Activated CD8-positive, alpha-beta memory T cell treated with anti-CD3 and anti-CD28 coated beads, Interleukin-2, amount 50 U/mL, for 1 hour (primary cell): Measurements from ENCODE around the gene ETV6.
"Not testable (repeated sequence)": the region's sequence is repeated elsewhere in the genome, so short reads cannot be mapped to it uniquely, and the experiment has no call there.

Experiments used
- DNase-seq: peaks from one replicate; pipeline ENCODE4 v3.0.0-alpha.2; 2020; ENCODE audit errors: extremely low read depth

The ETV6 gene

GRCh38 chr12:11884706-11885105 is 235.2 kb downstream of the ETV6 start:
- DNase-seq = no peak

DNA sequence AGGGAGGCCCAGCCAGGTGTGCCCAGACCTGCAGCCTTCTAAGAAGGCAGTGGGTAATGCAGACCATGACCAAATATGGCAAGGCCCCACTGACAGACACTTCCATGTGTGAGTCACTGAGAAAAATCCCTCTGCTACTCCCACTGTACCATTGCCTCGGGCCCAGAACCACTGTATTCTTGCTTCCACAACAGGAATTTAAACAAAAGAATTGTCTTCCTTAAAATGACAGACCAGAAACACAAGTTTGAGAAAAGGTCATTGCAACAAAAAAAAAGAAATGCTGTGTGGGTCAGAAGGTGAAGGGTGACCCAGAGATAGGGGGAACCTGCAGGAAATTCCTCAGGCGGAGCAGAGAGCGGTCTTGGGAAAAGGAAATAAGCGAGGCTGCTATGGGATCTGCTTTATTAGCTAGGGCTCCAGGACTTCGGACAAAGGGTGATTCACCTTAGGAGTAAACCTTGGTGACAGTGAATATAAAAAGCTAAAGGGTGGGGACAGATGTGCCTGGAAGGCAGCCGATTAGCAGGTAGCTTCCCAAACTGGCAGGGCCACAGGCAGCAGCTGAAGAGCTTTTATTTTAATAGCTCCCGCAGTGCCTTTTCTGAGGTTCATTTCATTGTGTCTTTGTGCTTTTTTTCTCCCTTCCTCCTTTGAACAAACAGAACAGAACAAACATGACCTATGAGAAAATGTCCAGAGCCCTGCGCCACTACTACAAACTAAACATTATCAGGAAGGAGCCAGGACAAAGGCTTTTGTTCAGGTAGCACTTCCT is 236.0 kb downstream of the ETV6 start:
- no peak for DNase-seq

DNA sequence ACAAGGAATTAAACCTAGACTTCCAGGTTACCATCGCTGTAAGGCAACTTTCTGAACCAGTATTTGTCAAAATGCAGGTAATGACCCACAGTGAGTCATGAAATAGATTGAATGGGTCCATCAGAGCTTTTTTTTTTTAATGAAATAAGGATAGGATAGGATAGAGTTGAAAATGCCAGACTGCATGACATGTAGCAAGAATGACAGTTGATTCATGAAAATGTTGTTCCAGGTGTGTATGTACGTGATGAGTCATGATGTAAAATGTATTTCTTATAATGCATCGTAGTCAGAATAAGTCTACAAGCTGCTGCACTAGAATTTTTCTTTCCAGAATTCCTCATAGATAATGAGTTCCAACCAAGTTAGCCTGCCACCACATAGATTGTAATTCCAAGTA is 236.9 kb downstream of the ETV6 start:
- no peak for DNase-seq

DNA sequence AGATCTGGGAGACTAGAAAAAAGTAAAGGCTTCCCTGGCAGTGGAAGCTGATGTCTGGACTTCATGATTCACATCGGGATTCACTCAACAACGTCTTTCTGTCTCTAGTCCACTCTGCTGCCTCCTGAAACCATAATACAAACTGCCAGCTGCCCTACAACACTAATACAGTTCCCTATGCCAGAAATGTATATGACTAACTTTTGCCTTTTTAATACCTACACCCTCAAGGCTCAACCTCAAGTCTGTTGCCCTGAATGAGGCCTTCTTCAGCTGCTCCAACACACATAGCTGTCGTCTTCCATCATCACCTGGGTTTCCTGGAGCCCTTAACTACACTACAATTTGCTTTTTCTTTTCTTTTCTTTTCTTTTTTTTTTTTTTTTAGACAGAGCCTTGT is 238.6 kb downstream of the ETV6 start:
- no peak for DNase-seq

DNA sequence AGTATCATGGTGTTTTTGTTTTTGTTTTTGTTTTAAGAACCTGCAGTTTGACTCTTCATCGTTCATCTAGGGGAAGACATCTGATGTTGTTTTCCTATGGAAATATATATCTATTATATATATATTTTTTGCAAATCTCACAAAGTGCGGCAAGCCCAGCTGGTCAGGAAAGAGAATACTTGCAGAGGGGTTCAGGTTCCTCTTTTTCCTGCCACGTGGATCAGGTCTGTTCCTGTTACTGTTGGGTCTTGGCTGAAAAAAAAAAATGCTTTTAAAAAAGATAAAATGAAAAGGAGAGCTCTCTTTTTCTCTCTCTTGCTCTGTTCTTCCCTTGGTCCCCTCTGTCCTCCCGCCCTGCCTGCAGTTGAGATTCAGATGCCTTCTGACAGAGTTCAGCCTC is 241.9 kb downstream of the ETV6 start:
- DNase-seq = no peak

DNA sequence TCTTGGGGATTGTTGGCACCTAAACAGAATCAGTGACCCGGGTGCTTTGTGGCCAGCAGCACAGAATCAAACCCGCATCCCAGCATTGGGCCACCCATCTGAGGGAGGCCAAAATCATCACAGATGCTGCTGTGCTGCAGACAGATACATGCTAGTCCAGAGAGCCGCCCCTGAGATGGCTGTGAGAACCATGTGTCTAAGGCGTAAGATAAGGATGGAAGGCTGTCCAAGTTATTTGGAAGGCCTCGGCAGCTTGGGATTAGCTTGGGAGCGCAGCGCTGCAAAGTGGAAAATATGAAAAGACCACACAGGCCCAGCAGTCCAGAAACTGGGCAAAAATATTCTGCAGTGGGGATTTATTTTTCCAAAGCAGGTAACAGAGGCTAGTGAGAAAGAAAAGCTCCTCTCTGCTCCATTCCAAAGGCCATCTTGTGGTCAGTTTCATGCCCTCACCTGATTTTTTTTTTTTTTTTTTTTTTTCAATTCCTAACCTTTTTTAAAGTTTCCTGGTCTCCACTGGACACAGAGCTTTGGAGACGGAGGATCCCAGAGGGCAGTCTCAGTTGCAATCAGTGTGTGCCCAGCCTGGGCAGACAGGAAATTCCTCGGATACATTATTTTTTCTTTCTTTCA is 242.4 kb downstream of the ETV6 start:
- DNase-seq = no peak

DNA sequence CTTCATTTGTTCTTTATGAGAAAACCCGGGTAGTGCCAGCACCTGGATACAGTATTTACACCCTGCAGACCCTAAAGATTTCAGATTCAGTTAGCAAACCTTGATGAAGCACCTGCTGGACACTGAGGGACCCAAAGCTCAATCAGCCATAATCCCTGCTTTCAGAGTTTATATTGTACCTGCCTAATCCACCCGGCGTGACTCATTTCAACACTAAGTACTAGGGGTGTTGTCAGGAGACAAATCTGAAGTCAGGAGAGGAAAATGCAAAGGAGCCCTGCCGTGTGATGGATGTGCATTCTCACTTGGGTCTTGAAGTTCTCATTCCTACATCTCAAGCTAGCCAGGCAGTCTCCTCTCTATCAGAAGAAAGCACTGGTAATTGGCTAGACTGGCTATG is 244.5 kb downstream of the ETV6 start:
- no peak for DNase-seq

DNA sequence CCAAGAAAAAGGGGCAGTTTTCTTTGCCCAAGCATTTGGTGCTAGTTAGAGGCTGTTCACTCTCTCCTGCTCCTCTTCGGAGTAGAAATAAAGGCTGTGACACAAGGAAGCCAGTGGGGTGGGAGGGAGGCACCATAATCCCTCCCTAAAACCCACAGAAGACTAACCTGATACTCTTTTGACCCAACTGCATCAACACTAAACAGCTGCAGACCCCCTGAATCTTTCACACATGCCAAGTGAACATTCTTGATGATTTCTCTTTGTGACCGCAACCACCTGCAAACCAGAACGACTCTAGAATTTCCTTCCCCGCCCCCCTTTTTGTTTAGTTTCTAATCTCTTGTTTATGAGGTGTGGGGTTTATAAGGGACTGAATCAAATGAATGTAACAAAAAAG is 245.4 kb downstream of the ETV6 start:
- no peak for DNase-seq

GRCh38 chr12:11895421-11896078 is 246.1 kb downstream of the ETV6 start:
- no peak for DNase-seq

DNA sequence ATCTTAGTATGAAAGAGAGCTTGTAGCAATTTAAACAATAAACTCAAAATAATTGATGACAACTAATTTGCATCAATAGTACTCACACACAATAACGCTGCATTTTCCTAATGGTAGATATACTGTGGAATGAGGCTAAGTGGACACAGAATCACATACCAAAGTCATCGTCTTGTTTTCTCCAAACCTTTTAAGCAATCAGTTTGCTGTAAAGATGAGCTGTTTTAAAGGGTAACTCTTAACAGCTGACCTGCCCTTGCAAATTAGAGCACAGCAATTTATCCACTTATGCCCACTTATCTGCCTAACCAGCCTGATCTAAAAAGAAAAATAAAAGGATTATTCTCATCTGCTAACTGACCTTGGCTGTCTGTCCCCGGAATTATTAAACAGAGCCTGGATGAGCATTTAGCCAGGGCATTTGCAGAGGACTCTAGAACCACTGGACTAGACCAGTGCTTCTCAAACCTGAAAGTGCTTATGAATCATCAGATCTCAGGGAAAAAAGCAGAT is 247.0 kb downstream of the ETV6 start:
- no peak for DNase-seq

DNA sequence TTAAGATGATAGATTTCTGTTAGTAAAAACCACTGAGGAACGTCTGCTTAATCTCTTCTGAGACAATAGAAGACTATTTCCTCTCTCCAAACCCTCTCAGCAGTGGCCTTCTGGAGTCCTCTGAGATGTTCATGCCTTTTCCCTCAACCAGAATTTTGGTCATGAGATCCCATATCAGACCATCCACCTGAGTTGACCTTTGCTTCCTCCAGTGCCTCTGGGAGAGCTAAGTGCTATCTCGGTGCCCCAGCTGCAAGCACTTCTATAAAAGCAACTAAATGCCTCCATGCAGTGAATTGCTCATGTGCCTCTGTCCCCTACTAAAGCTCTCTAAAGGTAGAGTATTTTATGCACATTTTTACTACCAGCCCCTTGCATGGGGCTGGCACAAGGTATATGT is 248.4 kb downstream of the ETV6 start:
- no peak for DNase-seq

DNA sequence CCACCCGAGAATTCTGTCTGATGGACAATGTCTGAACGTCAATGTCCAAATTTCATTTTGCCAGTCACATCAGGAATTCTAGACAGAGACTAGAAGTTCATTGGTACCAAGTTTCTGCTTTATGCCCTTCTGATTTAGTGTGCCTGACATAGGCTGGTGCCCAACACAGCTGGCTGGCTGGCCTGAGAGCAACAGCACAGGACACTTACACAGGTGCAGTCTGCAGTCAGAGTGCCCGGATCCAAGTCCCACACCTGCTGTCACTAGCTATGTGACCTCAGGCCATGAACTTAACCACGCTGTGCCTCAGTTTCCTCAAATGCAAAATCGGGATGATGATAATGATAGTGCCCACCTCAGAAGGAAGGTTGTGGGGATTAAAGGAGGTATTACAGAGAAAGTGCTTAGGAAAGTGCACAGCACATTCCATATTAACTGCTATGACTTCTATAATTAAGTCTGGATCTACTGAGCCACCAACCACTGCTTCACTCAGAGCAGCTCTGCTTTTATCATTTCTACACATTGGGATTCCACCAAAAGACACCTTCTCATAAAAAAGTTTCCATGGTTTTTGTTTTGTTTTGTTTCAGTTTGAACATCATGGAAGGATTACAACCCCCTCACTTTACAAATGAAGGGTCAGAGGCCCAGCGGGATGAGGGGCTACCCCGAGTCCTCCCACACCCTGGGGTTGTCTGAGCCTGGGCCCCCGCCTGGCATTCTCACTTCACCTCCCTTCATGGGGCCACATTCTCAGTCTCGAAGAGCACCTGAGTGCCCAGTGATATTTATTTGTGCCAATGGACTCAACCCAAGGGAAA is 252.4 kb downstream of the ETV6 start:
- no peak for DNase-seq

GRCh38 chr12:11902525-11902875 is 253.0 kb downstream of the ETV6 start:
- no peak for DNase-seq

DNA sequence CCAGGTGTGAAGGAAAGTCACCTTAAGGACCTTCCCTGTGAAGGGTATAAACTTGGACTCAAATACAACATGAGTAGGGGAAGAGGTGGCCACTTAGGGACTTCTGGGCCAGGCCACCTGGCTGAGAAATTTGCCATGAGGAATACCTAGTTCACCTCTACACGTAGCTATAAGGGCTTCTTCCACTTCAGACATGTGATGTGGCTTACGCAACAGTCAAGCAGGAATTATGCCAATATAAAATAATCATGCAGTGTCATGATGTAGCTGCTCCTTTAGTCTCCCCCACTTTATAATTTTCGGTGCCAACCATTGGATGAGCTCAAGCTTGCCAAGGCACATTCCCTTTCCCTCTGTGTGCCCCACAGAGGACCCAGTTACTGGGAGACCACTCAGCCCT is 254.7 kb downstream of the ETV6 start:
- no peak for DNase-seq

GRCh38 chr12:11905534-11905933 is 256.1 kb downstream of the ETV6 start:
- no peak for DNase-seq

GRCh38 chr12:11906286-11906935 is 256.9 kb downstream of the ETV6 start:
- DNase-seq = no peak

- no peak for DNase-seq
These were observed 258.2 kb downstream of the ETV6 start for GRCh38 chr12:11907625-11908024.

- DNase-seq = not testable (repeated sequence)
These were observed 259.9 kb downstream of the ETV6 start for GRCh38 chr12:11909406-11909805.

- no peak for DNase-seq
These were observed 266.6 kb downstream of the ETV6 start for GRCh38 chr12:11916113-11916512.

DNA sequence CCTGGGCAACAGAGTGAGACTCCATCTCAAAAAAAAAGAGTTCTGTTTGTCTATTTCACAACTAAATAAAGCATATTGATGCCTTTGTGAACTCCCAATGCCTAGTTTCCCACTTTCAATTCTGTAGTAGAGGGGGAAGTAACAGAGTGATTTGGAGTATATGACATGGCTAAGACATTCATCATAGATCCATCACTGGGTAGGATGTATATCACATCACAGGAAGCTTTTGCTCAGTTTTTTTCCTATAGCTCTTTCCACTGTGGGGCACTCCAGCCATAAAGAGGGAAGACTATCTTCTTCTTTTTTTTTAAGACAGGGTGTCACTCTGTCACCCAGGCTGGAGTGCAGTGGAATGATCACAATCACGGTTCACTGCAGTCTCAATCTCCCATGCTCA is 267.3 kb downstream of the ETV6 start:
- DNase-seq = no peak

- DNase-seq = no peak
These were observed 268.0 kb downstream of the ETV6 start for GRCh38 chr12:11917501-11917900.

GRCh38 chr12:11920231-11920630 is 270.8 kb downstream of the ETV6 start:
- DNase-seq = no peak
